Measurements from ENCODE around the gene SYTL3.

Gene SYTL3

DNA sequence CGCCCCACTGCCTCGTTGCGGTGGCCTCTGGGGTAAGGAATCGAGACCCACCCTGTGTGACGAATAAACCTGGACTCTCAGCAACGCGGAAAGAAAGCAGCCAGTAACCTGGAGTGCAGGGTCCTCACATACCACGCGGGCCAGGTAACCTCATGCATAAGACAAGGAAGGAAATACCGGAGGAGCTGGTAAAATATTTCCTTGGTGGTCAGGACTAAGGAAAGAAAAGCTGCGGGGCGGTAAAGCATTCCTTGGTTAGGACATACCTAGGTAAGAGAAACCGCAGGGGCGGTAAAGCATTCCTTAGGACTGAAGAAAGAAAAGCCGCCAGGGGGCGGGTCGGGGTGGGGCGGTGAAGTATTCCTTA is 80.7 kb downstream of the SYTL3 start:
- no peak for DNase-seq

- no peak for DNase-seq
Measured at GRCh38 chr6:158735009-158735408, 85.2 kb downstream of the SYTL3 start.

GRCh38 chr6:158737082-158737709 is 87.3 kb downstream of the SYTL3 start:
- DNase-seq: no peak

DNA sequence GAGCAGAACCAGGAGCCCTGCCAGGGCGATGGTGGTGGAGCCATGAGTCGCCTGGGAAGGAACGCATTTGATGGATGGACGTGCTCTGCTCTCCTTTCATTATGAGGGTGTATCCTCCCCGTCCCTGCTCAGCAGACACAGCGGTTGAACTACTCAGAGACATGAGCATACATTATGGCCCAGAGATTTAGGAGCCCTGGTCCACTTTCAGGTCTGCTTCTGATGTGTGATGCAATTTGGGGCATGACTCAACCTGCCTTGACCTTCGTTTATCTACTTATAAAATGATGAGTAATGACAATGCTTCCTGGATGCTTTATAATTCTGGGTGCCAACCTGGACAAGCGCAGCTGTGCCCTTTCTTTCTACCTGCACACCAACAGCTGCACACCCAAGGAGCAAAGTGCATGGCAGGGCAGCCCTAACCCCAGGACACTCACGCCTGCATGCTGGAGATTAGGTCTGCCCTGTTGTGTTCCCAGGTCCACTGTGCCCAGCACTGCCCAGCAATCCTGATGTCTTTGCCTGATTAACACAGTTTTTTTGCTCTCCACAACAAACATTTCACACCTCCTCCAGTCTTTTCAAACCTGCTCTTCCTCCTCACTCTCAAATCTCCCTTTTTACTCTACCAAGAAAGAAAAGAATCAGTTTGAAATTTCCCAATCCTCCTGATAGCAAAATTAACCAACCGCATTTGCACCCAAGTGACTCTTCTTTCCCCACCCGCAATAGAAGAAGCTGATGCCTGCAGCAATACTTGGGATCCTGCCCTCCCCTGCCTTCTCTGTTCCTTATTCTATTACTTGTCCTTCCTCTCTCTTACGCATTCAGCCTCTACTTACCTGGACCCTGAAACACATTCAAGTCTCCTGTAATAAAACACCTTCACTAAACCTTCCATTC is 88.1 kb downstream of the SYTL3 start:
- no peak for DNase-seq

GRCh38 chr6:158739673-158740072 is 89.8 kb downstream of the SYTL3 start:
- no peak for DNase-seq

- DNase-seq: no peak
Measured at GRCh38 chr6:158743033-158743651, 93.3 kb downstream of the SYTL3 start.

DNA sequence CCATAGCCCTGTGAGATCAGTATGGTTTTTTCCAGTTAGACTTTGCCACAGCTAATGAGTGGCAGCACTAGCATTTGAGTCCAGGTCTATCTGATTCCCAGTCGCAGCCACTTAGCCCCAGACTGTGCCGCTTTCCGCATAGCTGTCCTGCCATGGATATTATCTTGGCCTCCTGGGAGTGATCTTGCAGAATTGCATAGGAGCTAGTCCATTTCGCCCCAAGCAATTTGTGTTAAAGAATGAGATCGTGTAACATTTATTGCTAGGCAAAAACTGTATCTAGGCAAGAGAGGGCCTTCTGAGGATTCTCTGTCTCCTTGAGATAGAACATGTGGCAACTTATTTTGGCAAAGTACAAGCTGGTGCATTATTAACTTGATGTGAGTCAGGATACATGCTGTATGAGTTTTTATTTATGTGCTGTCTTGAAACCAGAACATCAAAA is 95.2 kb downstream of the SYTL3 start:
- no peak for DNase-seq

DNA sequence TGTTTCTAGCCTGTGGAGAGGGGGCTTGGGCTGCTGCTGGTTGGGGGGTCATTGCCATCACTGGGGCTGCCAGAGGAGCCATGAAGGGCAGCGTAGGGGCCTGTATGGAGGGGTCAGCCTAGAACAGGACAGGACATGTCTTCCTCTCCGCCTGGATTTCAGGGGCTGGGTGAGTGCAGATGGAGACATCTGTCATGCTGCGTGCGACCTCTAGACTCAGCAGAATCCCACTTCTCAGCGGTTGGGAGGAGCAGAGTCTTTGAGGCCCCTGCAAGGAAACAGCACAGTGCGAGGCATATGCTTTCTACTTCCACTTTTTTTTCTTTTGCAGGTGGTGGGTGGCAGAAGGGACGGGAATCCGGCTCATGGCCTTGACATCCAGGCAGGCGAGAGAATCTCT is 101.4 kb downstream of the SYTL3 start:
- DNase-seq: peak; percentile 13

DNA sequence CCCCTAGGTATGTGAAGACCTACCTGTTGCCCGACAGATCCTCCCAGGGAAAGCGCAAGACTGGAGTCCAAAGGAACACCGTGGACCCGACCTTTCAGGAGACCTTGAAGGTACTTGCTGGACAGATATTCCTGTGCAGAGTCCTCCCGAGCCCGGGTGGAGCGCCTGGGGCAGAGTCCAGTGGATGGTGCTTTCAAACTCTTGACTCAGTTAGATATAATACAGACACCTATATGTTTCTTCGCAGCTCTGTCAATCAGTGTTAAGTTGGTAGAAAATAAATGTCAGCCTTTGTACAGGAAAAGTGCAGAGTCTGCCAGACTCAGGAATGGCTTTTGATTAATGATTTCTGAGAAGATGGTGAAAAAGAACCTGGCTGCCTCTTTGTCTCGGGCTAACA is 102.1 kb downstream of the SYTL3 start:
- no peak for DNase-seq

- peak; percentile 77 for DNase-seq
Measured at GRCh38 chr6:158752613-158753012, 102.8 kb downstream of the SYTL3 start.

- no peak for DNase-seq
Measured at GRCh38 chr6:158753811-158754210, 104.0 kb downstream of the SYTL3 start.

DNA sequence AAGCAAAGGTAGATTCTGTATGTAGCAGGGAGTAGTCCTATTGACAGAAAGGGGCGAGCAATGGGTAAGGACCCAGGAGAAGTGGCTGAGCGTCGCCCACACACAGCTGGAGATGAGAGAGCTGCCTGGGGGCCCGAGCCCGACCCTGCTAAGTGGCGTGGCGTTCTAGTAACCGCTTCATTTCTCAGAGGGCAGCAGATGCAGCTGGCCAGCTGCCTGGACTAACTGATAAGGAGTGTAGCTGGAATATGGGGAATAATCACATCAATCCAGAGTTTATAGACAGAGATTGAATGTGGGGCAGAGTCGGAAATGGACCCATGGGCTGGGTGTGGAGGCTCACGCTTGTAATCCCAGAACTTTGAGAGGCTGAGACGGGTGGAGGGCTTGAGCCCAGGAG is 104.9 kb downstream of the SYTL3 start:
- DNase-seq: no peak

GRCh38 chr6:158755636-158756035 is 105.8 kb downstream of the SYTL3 start:
- DNase-seq: no peak

DNA sequence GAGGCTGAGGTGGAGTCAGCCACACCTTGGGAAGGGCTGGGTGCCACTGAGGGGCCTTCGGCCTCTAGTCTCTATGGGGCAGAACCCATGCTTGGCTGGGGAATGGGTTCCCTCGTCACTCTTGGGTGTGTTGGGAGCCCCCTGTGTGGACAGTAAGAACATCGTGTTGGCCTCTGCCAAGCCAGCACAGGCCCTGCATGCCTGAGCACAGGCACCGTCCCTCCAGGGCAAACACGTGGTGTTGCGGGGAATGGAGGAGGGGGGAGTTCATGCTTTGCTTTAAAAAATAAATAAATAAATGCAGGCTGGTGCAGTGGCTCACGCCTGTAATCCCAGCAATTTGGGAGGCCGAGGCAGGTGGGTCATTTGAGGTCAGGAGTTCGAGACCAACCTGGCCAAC is 106.3 kb downstream of the SYTL3 start:
- DNase-seq: no peak

- no peak for DNase-seq
Measured at GRCh38 chr6:158756977-158757752, 107.3 kb downstream of the SYTL3 start.

DNA sequence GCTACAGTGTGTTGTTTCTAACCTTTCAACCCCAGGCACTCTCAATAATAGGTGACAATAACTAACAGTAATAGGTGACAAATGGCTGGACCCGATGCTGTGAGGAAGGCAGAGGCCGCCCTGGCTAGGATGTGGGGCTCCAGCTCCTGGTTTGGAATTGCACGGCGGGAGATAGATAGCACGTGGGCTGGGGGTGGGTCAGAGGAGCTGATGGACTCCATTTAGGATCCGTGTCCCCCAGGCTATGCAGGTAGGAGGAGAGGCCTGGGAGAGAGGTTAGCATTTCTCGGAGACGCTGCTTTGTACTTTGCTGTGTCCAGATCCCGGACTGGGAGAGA is 107.9 kb downstream of the SYTL3 start:
- no peak for DNase-seq

- DNase-seq: peak; percentile 66
Measured at GRCh38 chr6:158758451-158758860, 108.6 kb downstream of the SYTL3 start.

GRCh38 chr6:158758941-158759479 is 109.2 kb downstream of the SYTL3 start:
- DNase-seq: peak; percentile 27

DNA sequence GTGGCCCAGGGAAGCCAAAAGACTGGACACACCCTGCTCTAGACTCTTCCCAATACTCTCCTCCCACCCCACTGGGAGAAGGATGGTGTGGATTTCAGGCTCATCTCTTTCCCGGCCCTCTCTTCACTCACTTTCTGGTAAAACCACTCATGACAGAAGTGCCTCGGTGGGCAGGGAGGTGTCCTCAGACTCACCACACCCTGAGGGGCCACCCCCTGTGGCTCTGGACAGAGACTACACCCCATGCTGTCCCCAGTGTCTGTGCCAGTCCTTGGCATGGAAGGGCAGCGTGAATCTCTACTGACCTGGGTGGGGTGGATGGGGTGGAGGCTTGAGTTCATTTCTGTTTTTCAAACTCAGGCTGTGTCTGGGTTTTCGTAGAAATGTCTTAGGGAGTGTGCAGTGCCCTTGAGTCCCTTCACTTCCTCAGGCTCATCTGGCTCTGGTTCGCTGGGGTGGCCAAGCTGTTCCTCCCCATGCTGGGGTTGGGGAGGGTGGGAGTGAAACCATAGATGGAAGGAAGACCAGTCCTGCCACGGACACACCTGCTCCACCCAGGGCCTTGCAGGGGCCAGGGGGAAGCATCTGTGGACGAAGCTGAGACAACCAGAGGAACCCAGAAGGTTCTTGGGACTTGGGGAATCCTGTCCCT is 110.2 kb downstream of the SYTL3 start:
- DNase-seq: no peak

DNA sequence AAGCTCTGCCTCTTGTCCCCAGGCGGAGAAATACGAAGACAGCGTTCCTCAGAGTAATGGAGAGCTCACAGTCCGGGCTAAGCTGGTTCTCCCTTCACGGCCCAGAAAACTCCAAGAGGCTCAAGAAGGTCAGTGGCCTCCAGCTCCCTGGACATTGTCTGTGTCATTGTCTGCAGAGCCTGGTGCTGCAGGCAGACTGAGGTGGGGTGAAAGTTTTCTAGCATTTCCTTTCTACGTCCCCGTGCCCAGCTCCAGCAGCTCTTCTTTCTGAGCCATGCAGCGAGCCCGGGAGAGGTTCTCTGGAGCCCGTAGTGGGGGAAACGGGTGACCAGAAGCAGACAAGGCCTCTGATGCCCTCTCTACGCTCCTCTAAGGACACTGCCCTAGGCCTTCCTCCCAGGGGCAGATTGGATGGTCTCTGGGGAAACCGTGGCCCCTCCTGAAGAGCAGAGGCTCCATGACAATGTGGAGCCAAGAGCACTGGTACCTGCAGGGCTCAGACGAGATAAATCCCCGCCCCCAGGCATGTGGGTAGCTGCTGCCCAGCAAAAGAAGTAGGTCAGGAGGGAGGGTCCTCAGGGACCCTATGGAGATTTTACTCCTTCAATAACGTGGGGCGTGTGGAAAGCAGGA is 110.9 kb downstream of the SYTL3 start:
- DNase-seq: no peak

GRCh38 chr6:158761746-158762145 is 111.9 kb downstream of the SYTL3 start:
- DNase-seq: no peak
